ENCODE measurements around the gene TDG. TPM values are rescaled to one million over a fixed set of nuclear protein-coding genes. Genes with fewer than 3 reads are reported as not detected.

The TDG gene
- total and polyA plus RNA-seq, 10 of the 15 experiments (the other 5 are each of a cell fraction or from before 2014, with no cell fraction given): 29.7 to 68.8 (median 51.2) TPM

DNA sequence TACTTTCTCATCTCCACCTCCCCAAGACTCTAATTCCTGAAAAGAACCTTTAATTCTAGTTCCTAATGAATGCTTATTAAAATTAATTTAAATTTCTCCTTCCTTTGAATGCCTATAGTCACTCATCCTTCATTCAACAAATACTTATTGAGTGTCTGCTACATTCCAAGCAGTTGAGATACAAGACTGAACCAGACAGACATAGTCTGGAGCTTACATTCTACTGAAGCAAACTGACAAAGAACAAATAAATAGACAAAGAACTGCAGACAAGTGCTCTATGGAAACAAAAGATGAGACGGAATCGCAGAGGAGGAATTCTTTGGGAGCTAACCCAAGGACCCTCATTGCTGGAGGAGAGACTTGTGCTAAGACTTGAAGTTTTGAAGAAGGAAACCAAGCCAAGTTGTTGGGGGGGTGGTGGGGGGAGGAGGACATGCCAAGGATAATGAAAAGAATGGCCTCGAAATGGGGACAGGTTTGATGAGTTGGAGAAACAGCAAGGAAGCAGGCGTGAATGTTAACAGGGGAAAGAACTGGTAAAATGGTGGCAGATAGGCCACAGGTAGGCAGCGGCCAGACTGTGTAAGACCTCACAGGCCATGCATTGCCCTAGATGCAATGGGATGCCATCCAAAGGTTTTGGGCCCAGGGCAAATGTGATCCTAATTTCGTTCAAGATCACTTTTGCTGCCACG is 9.7 kb upstream of the TDG start (continued):
- TF ChIP-seq PML (IDR thresholded peaks at IDR 0.05; ENCODE audit: low read length) (no peak), POLR2AphosphoS2 (IDR thresholded peaks at IDR 0.05; ENCODE audit: low read depth, low read length) (no peak), NRF1 (conservative IDR thresholded peaks at IDR 0.05; ENCODE audit: low read depth, low read length) (no peak)
- TF ChIP-seq, protein P1, sequence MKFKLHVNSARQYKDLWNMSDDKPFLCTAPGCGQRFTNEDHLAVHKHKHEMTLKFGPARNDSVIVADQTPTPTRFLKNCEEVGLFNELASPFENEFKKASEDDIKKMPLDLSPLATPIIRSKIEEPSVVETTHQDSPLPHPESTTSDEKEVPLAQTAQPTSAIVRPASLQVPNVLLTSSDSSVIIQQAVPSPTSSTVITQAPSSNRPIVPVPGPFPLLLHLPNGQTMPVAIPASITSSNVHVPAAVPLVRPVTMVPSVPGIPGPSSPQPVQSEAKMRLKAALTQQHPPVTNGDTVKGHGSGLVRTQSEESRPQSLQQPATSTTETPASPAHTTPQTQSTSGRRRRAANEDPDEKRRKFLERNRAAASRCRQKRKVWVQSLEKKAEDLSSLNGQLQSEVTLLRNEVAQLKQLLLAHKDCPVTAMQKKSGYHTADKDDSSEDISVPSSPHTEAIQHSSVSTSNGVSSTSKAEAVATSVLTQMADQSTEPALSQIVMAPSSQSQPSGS (IDR thresholded peaks at IDR 0.05; ENCODE audit: low read length): no peak

DNA sequence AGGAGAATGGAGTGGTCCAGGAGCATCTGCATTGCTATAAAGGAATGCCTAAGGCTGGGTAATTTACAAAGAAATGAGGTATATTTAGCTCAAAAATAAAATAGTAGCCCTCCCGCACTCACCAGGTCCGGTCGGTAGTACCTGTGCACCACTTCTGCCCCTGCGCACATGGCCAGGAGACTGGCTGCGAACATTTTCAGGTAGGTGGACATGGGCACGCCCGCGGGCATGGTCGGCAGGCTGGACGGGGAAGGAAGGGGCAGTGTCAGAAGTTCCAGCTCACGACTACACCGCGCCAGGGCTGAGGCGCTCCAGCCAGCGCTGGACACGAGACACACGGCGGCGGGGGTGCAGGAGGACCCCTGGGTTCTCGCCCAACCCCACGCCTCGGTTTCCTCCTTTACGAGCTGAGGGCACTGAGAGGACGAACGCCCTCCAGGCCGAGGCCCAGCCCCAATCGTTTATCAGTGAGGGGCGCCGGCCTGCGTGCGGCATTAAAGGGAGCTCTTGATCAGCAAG is 9.1 kb upstream of the TDG start:
- ATAC-seq (peak; percentile 31), FAIRE-seq (no peak), DNase-seq (ENCODE audit: low read depth, low spot score) (no peak)
- Histone ChIP-seq H3K9me3 (replicated peaks; ENCODE audit: control insufficient read depth, insufficient read depth, low read length) (no peaks in the 10 kb centered on the region), H4K20me1 (ENCODE audit: control insufficient read depth, insufficient read depth) (no peaks in the 10 kb centered on the region), H3K79me2 (ENCODE audit: control insufficient read depth, insufficient read depth, low read length) (peaks cover 20% of the 10 kb centered on the region), H3K9ac (ENCODE audit: control insufficient read depth, insufficient read depth, low read length) (peak overlapping the region; percentile 88), H3K4me3 (peak overlapping the region; percentile 80), H3K27ac (ENCODE audit: control insufficient read depth, insufficient read depth) (peak overlapping the region; percentile 77), H3K4me1 (ENCODE audit: control insufficient read depth, insufficient read depth, low read length) (peaks cover 8% of the 10 kb centered on the region), H3K27me3 (replicated peaks in 1 of 2; ENCODE audit: control insufficient read depth in 2 of 2, insufficient read depth in 2 of 2, low read length in 1 of 2) (no peaks in the 10 kb centered on the region), H3K36me3 (ENCODE audit: control insufficient read depth in 2 of 2, insufficient read depth in 2 of 2, low read length in 1 of 2) (peaks cover 4 to 13% of the 10 kb centered on the region in 2 experiments; a peak in 2 of 4 replicates), H2AFZ (ENCODE audit: control insufficient read depth, low read depth, low read length) (peak overlapping the region; percentile 100), H3K4me2 (ENCODE audit: control insufficient read depth, insufficient read depth) (peak overlapping the region; percentile 80)
- under 1% methylated on average over 31 of the region's 31 CpGs for WGBS (ENCODE audit: insufficient coverage, insufficient replicate concordance, low lambda C conversion rate, missing lambda C conversion rate)
- intact Hi-C loops (cut with micrococcal nuclease; ENCODE audit: unreplicated experiment): loop anchor here (1.0 kb wide), 1 partner anchor 9 kb away; the partner anchor contains the start of gene TDG
- BruUV-seq (replicated peaks): TSS peak; percentile 72
- ChIA-PET POLR2A (interaction anchor here (0.5 to 3.2 kb wide), 8 partner anchors 9 to 332 kb away, joined by 3 to 48 read pairs (median 3); partner anchors contain the start of genes HSP90B1 and TDG), SMC1A (ENCODE audit: uncharacterized antibody, unreplicated experiment) (interaction anchor here (0.6 to 8.1 kb wide), 13 partner anchors 8 to 148 kb away, joined by 3 to 67 read pairs (median 4); partner anchors contain the start of genes HSP90B1 and TDG), CTCF (interaction anchor here (1.0 to 2.7 kb wide), 5 partner anchors 10 to 152 kb away, joined by 3 to 24 read pairs (median 3); partner anchors contain the start of gene TDG), RAD21 (ENCODE audit: unreplicated experiment) (interaction anchor here (0.8 to 2.7 kb wide), 9 partner anchors 10 to 330 kb away, joined by 3 to 34 read pairs (median 3); partner anchors contain the start of genes HSP90B1 and TDG)
- TF ChIP-seq LARP7 (IDR thresholded peaks at IDR 0.05): no peak; the same call in 1 of the 2 replicates
- peak; percentile 37 for TF ChIP-seq HDAC6 (IDR thresholded peaks at IDR 0.05; ENCODE audit: unreplicated experiment)
- in situ Hi-C loops (cut with MboI): no loop called here

All from GM12878 (cell line).